GM21447 (cell line): ENCODE measurements around the gene ESYT2.

Experiments used
- ATAC-seq: cut with Tn5 transposase; IDR thresholded peaks from one replicate; pipeline ENCODE4 v1.9.1; 2021; ENCODE audit not compliant: unreplicated experiment

The ESYT2 gene

GRCh38 chr7:158805937-158806336, 23.4 kb downstream of the ESYT2 start:
- ATAC-seq = no peak

DNA sequence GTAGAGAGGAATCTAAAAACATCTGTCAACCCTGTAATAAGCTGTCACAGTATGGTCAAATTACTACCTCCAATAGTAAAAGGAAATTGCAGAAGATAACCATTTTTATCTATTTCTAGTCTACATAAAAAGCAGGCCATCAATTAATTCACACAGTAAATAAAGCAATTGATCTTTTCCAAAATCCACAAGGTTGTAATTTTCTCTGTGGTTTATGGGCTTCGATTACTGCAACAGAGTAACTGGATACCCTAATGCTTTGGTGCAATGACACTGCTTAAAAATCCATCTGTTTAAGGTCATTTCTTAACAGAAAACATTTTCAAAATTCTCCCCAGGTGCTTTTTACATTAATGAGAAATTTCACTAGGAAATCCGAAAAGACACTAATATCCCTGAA, 23.9 kb downstream of the ESYT2 start:
- no peak for ATAC-seq

DNA sequence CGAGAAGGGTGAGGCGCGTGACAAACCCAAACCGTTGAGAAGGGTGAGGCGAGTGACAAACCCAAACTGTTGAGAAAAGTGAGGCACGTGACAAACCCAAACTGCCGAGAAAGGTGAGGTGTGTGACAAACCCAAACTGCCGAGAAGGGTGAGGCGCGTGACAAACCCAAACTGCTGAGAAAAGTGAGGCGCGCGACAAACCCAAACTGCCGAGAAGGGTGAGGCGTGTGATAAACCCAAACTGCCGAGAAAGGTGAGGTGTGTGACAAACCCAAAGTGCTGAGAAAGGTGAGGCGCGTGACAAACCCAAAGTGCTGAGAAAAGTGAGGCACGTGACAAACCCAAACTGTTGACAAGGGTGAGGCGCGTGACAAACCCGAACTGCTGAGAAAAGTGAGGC, 25.0 kb downstream of the ESYT2 start:
- ATAC-seq = no peak

DNA sequence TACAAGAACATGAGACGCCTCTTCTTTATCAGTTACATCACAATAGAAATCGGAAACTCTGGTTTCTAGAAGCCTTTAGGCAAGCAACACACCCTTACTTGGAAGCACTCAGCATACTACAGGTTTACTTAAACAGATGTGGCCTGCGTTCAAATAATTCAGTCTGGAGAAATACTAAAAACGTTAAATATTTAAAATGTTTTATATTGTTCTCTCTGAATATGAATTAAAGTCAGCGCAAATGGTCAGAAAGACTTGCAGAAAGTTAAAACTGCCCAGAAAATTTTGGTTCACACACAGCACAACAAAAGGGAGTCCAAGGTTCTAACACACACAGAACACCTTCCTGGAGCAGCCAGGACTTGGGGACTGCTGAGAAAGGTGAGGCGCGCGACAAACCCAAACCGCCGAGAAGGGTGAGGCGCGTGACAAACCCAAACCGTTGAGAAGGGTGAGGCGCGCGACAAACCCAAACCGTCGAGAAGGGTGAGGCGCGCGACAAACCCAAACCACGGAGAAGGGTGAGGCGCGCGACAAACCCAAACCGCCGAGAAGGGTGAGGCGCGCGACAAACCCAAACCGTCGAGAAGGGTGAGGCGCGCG, 25.8 kb downstream of the ESYT2 start:
- ATAC-seq = no peak

- no peak for ATAC-seq
Measured at GRCh38 chr7:158802535-158803366, 26.6 kb downstream of the ESYT2 start.

GRCh38 chr7:158798741-158799140, 30.6 kb downstream of the ESYT2 start:
- no peak for ATAC-seq

GRCh38 chr7:158796667-158797066, 32.6 kb downstream of the ESYT2 start:
- no peak for ATAC-seq

- ATAC-seq = no peak
Measured at GRCh38 chr7:158795272-158795671, 34.0 kb downstream of the ESYT2 start.

- ATAC-seq = no peak
Measured at GRCh38 chr7:158791107-158791506, 38.2 kb downstream of the ESYT2 start.

DNA sequence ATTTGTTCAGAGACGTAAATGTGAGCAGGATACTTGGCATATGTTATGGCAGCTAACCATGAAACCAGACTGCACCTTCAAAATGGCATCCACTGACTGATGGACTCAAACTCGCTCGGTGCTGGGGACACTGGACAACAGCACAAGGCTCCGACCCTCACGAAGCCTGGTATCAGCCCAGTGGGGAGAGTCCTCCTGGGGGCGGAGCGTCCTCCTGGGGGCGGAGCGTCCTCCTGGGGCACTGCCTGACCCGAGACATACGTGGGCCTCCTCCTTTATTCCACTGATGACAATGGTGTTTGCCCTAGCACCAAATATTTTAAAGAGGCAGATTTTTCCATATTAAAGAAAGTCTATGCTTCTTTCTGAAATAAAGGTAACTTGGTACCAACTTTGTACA, 39.5 kb downstream of the ESYT2 start:
- no peak for ATAC-seq

- ATAC-seq = no peak
Measured at GRCh38 chr7:158786898-158787297, 42.4 kb downstream of the ESYT2 start.

GRCh38 chr7:158784270-158784669, 45.0 kb downstream of the ESYT2 start:
- ATAC-seq = no peak

- ATAC-seq = no peak
Measured at GRCh38 chr7:158783595-158783994, 45.7 kb downstream of the ESYT2 start.

DNA sequence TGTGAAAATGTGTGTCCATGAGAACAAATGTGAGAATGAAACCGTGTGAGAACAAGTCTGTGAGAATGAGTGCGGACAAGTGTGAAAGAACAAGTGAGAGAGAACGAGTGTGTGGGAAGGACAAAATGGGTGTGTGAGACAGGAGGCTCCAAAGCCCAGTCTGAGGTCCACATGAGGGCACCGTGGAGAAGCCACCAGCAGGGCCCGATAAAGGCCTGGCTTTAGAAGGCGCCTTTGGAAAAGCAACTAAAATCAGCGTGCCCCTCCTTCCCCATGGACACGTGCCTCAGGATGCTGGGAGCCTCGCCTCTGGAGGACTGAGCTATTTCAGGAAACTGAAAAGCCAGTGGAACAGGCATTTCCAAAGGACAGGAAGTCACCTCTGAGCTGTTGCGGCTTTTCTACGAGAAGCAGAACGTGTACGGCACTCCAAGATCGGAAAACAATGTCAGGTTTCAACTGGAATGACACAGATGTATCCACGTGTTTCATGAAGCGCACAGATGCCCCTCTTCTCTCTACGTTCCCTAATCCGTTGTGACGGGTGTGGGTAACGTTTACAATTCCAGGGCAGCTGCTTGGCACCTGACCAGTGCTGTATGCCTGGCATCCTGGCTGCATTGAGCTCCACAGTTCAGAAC, 46.4 kb downstream of the ESYT2 start:
- ATAC-seq = no peak

GRCh38 chr7:158781974-158782664, 47.2 kb downstream of the ESYT2 start:
- ATAC-seq = no peak

DNA sequence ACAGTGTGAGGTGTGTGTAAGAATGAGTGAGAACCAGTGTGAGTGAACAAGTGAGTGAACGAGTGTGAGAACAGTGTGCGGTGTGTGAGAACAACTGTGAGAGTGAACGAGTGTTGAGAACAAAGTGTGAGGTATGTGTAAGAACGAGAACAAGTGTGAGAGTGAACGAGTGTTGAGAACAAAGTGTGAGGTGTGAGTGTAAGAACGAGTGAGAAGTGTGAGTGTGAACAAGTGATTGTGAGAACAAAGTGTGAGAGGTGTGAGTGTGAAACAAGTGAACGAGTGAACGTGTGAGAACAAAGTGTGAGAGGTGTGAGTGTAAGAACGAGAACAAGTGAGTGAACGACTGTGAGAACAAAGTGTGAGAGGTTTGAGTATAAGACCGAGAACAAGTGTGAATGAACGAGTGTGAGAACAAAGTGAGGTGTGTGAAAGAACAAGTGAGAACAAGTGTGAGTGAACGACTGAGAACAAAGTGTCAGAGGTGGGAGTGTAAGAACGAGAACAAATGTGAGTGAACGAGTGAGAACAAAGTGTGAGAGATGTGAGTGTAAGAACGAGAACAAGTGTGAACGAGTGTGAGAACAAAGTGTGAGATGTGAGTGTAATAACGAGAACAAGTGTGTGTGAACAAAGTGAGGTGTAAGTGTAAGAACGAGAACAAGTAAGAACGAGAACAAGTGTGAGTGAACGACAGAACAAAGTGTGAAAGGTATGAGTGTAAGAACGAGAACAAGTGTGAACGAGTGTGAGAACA, 47.9 kb downstream of the ESYT2 start:
- no peak for ATAC-seq

DNA sequence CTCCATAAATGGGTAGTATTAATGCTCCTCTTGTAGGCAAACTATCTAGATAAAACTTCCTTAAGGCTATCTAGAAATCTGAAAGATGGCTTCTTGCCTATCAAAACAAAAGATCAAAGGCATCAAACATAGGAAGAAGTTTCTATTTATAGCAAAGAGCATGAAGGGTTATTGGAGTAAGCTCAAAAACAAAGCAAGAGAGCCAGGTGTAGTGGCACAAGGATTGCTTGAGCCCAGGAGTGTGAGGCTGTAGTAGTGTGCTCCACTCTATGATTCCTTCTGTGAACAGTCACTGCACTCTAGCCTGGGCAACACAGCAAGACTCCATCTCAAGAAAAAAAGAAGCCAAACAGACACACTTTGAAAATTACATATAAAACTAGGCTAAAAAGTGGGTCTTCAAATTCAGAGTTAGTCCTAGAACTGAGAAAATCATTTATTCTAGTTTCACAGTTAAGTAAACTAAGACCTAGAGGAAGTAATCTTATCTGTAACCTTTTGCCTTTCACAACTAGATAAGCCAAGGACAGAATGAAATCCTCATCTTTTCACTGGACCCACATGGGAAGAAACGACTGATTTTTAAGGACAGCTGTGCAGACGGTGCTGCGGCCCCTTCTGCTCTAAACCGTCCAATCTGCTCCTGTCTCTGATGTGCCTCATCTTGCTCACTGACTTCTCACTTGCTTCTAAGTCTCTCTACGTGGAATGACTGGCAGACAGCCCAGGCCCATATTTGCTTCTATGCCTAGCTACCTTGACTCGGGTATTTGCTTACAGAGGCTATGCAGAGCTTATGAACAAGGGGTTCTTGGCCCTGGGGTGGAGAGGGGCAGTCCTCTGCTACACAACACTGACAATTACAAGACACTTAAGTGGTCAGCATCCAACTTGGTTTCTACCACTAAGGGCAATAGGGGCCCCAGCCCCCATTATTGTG, 50.0 kb downstream of the ESYT2 start:
- ATAC-seq = no peak

GRCh38 chr7:158778471-158778870, 50.8 kb downstream of the ESYT2 start:
- no peak for ATAC-seq

DNA sequence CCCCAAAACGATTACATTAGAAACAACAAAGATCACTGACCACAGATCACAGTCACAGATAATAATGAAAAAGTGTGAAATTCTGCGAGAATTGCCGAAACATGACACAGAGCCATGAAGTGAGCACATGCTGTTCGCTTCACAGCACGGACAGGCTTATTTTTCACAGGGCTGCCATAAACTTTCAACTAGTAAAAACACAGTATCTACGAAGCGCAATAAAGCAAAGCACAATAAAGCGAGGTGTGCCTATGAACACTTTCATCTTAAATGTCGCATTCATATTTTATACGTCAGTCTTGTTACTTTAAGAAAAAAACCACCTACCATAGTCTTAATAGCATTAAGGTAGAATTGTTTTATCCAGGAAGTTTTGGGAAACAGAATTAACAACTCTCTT, 51.5 kb downstream of the ESYT2 start:
- no peak for ATAC-seq

- no peak for ATAC-seq
Measured at GRCh38 chr7:158776474-158776873, 52.8 kb downstream of the ESYT2 start.
